H1 (cell line): ENCODE measurements around the gene SMARCA4. TPM values are rescaled to one million over a fixed set of nuclear protein-coding genes. Genes with fewer than 3 reads are reported as not detected.
"Not testable (repeated sequence)": the region's sequence is repeated elsewhere in the genome, so short reads cannot be mapped to it uniquely, and the experiment has no call there.

ENCODE experiments used
- CTCF ChIA-PET: fragments of 300-600 bp; sonication (Branson Sonifier 250); formaldehyde crosslinking; loops from one replicate; lab custom pipeline; 2021; ENCODE audit not compliant: partially characterized antibody; lab: Charles Lee
- POLR2A ChIA-PET: fragments of 300-600 bp; sonication (Branson Sonifier 250); formaldehyde crosslinking; loops from one replicate; lab custom pipeline; 2021; ENCODE audit warnings: inconsistent platforms; ENCODE audit not compliant: partially characterized antibody; lab: Charles Lee
- DNase-seq, 2 experiments: peaks; one replicate each; pipeline versions ENCODE4 v3.0.0 to v3.0.0-alpha.2; 2010 to 2022; ENCODE audit warnings: low spot score in 2 of 2, low read depth in 1 of 2, mixed read lengths in 1 of 2
- FAIRE-seq: peaks from 2 replicates; lab custom pipeline; 2011; peaks lifted over from hg19 to GRCh38; lab: Jason Lieb, UNC
- H2AFZ ChIP-seq: 2 replicates; pipeline ENCODE4 v1.8.1; 2012; ENCODE audit warnings: low read length, inconsistent platforms
- H2AK5ac ChIP-seq: 2 replicates; pipeline ENCODE4 v1.6.1; 2013; ENCODE audit warnings: low read depth, low read length
- H2BK120ac ChIP-seq: replicated peaks from 2 replicates; pipeline ENCODE3; 2013; ENCODE audit warnings: low read depth, low read length, inconsistent platforms
- H2BK12ac ChIP-seq: 2 replicates; pipeline ENCODE4 v1.6.1; 2013; ENCODE audit warnings: low read depth, low read length
- H2BK15ac ChIP-seq: 2 replicates; pipeline ENCODE4 v1.6.1; 2013; ENCODE audit warnings: low read length
- H2BK20ac ChIP-seq: 2 replicates; pipeline ENCODE4 v1.6.1; 2013; ENCODE audit warnings: low read length
- H2BK5ac ChIP-seq: 2 replicates; pipeline ENCODE4 v1.6.1; 2013; ENCODE audit warnings: low read depth, low read length
- H3K14ac ChIP-seq: 2 replicates; pipeline ENCODE4 v1.6.1; 2013; ENCODE audit warnings: inconsistent platforms; ENCODE audit not compliant: insufficient read length
- H3K18ac ChIP-seq: 2 replicates; pipeline ENCODE4 v1.6.1; 2013; ENCODE audit warnings: low read length; ENCODE audit errors: extremely low read depth
- H3K23ac ChIP-seq: 2 replicates; pipeline ENCODE4 v1.6.1; 2013; ENCODE audit warnings: inconsistent platforms; ENCODE audit not compliant: insufficient read length
- H3K23me2 ChIP-seq: 2 replicates; pipeline ENCODE4 v1.6.1; 2013; ENCODE audit warnings: low read depth, low read length
- H3K27ac ChIP-seq: 2 replicates; pipeline ENCODE4 v1.6.1; 2011; ENCODE audit warnings: low read depth, low read length, inconsistent platforms
- H3K27me3 ChIP-seq, 4 experiments: replicated peaks in 1 of 4; 1 replicate in 1 of 4; 2 replicates in 3 of 4; pipeline versions ENCODE4 v1.6.1 to v1.8.1; 2011 to 2013; ENCODE audit warnings: low read length in 3 of 4, mild to moderate bottlenecking in 3 of 4, inconsistent platforms in 2 of 4, mixed read lengths in 2 of 4, moderate library complexity in 1 of 4; ENCODE audit not compliant: control insufficient read depth in 3 of 4, insufficient read depth in 3 of 4; ENCODE audit errors: extremely low read depth in 1 of 4
- H3K36me3 ChIP-seq, 4 experiments: 2 replicates each; pipeline versions ENCODE4 v1.6.1 to v1.8.1; 2011 to 2013; ENCODE audit warnings: mild to moderate bottlenecking in 4 of 4, low read length in 3 of 4, moderate library complexity in 2 of 4, control low read depth in 1 of 4, inconsistent platforms in 1 of 4; ENCODE audit not compliant: insufficient read depth in 4 of 4, control insufficient read depth in 2 of 4
- H3K4ac ChIP-seq: replicated peaks from 2 replicates; pipeline ENCODE3; 2013; ENCODE audit warnings: low read length, low read depth, mixed read lengths, inconsistent platforms; ENCODE audit not compliant: insufficient read length
- H3K4me1 ChIP-seq, 4 experiments: replicated peaks in 1 of 4; 1 replicate in 1 of 4; 2 replicates in 3 of 4; pipeline versions ENCODE4 v1.6.1 to v1.8.1; 2011 to 2013; ENCODE audit warnings: low read length in 3 of 4, inconsistent platforms in 2 of 4, mixed read lengths in 1 of 4; ENCODE audit not compliant: insufficient read depth in 4 of 4, control insufficient read depth in 3 of 4
- H3K4me2 ChIP-seq, 2 experiments: 2 replicates each; pipeline versions ENCODE4 v1.6.1 to v1.8.1; 2011 to 2013; ENCODE audit warnings: low read depth in 2 of 2, low read length in 2 of 2, control low read depth in 1 of 2, inconsistent platforms in 1 of 2, mild to moderate bottlenecking in 1 of 2; ENCODE audit not compliant: insufficient read depth in 1 of 2
- H3K4me3 ChIP-seq, 4 experiments: fragments of 200-600, 300-600 bp in 1 of 4; sonication (generic), shearing (Covaris generic), sonication (Bioruptor Twin) in 1 of 4; 2 replicates each; pipeline versions ENCODE4 v1.5.1 to v1.8.1; 2011 to 2016; ENCODE audit warnings: low read length in 4 of 4, low read depth in 3 of 4, control low read depth in 2 of 4, inconsistent platforms in 2 of 4, mild to moderate bottlenecking in 2 of 4, mixed read lengths in 1 of 4, moderate library complexity in 1 of 4; ENCODE audit not compliant: insufficient read depth in 2 of 4; ENCODE audit errors: extremely low read depth in 1 of 4
- H3K56ac ChIP-seq: replicated peaks from 2 replicates; pipeline ENCODE3; 2013; ENCODE audit warnings: low read depth, mild to moderate bottlenecking, mixed read lengths, low read length, inconsistent platforms; ENCODE audit not compliant: insufficient read length
- H3K79me1 ChIP-seq: 2 replicates; pipeline ENCODE4 v1.6.1; 2013; ENCODE audit warnings: low read depth, low read length, control low read depth
- H3K79me2 ChIP-seq, 2 experiments: 2 replicates each; pipeline versions ENCODE4 v1.6.1 to v1.8.1; 2012 to 2013; ENCODE audit warnings: low read length in 2 of 2, mild to moderate bottlenecking in 2 of 2, inconsistent platforms in 1 of 2; ENCODE audit not compliant: insufficient read depth in 2 of 2, control insufficient read depth in 1 of 2
- H3K9ac ChIP-seq, 4 experiments: replicated peaks in 1 of 4; 1 replicate in 1 of 4; 2 replicates in 3 of 4; pipeline versions ENCODE4 v1.6.1 to v1.8.1; 2011 to 2013; ENCODE audit warnings: low read depth in 3 of 4, low read length in 3 of 4, control low read depth in 2 of 4, mild to moderate bottlenecking in 2 of 4, moderate library complexity in 2 of 4, inconsistent platforms in 1 of 4; ENCODE audit errors: extremely low read depth in 1 of 4
- H3K9me3 ChIP-seq, 2 experiments: 2 replicates each; pipeline versions ENCODE4 v1.6.1 to v1.8.1; 2012 to 2013; ENCODE audit warnings: mild to moderate bottlenecking in 2 of 2, moderate library complexity in 2 of 2, control low read depth in 1 of 2, inconsistent platforms in 1 of 2, low read depth in 1 of 2, low read length in 1 of 2, mixed read lengths in 1 of 2; ENCODE audit not compliant: insufficient read depth in 2 of 2
- H4K20me1 ChIP-seq, 2 experiments: replicated peaks in 1 of 2; 2 replicates each; pipeline versions ENCODE3 to v1.8.1; 2011 to 2013; ENCODE audit warnings: inconsistent platforms in 2 of 2, low read length in 2 of 2, mild to moderate bottlenecking in 1 of 2; ENCODE audit not compliant: insufficient read depth in 2 of 2, control insufficient read depth in 1 of 2
- H4K5ac ChIP-seq: 2 replicates; pipeline ENCODE4 v1.6.1; 2013; ENCODE audit warnings: low read length, low read depth, mixed read lengths, inconsistent platforms; ENCODE audit not compliant: insufficient read length
- H4K8ac ChIP-seq: 2 replicates; pipeline ENCODE4 v1.8.0; 2013; ENCODE audit warnings: mild to moderate bottlenecking, moderate library complexity, low read length, inconsistent platforms; ENCODE audit not compliant: insufficient read depth; ENCODE audit errors: extremely low read depth
- H4K91ac ChIP-seq: replicated peaks from 2 replicates; pipeline ENCODE3; 2013; ENCODE audit warnings: low read length, mixed read lengths, inconsistent platforms; ENCODE audit not compliant: insufficient read length
- BACH1 ChIP-seq: IDR thresholded peaks from 2 replicates; pipeline ENCODE4 v1.6.1; 2012; ENCODE audit warnings: low read length, improper control_type of control experiment
- CREB1 ChIP-seq: IDR thresholded peaks from 2 replicates; pipeline ENCODE4 v1.6.1; 2012; ENCODE audit warnings: inconsistent platforms
- E2F6 ChIP-seq: IDR thresholded peaks from 2 replicates; pipeline ENCODE4 v1.6.1; 2012; ENCODE audit warnings: inconsistent platforms
- HDAC2 ChIP-seq, 2 experiments: fragments of 300-600 bp in 1 of 2; sonication (generic) in 1 of 2; IDR thresholded peaks; 2 replicates each; pipeline ENCODE4 v1.6.1; 2011 to 2012; ENCODE audit warnings: low read depth in 2 of 2, low read length in 2 of 2, mild to moderate bottlenecking in 2 of 2, moderate library complexity in 2 of 2, borderline replicate concordance in 1 of 2, inconsistent platforms in 1 of 2
- RBBP5 ChIP-seq: IDR thresholded peaks from 2 replicates; pipeline ENCODE4 v1.7.1; 2012; ENCODE audit warnings: low read depth, mild to moderate bottlenecking, inconsistent platforms, low read length, moderate library complexity, borderline replicate concordance
- SIN3A ChIP-seq, 2 experiments: IDR thresholded peaks in 1 of 2; conservative IDR thresholded peaks in 1 of 2; 2 replicates each; pipeline ENCODE4 v1.6.1; 2011 to 2012; ENCODE audit warnings: low read length in 2 of 2, improper control_type of control experiment in 1 of 2, low read depth in 1 of 2, mild to moderate bottlenecking in 1 of 2
- SUZ12 ChIP-seq: fragments of 200-600 bp; sonication (generic); IDR thresholded peaks from 2 replicates; pipeline ENCODE4 v1.6.1; 2012; ENCODE audit warnings: mild to moderate bottlenecking, inconsistent platforms, low read length, moderate library complexity, mixed read lengths
- TAF1 ChIP-seq: IDR thresholded peaks from 2 replicates; pipeline ENCODE4 v1.6.1; 2011; ENCODE audit warnings: mild to moderate bottlenecking, low read depth, low read length
- TBP ChIP-seq: IDR thresholded peaks from 2 replicates; pipeline ENCODE4 v1.6.1; 2011; ENCODE audit warnings: low read depth, low read length, improper control_type of control experiment
- WGBS, 2 experiments: shearing (Covaris generic) in 1 of 2; methylation state at CpG; one replicate each; pipeline versions ENCODE4 v1.1.6 to v1.1.7; 2013 to 2015; ENCODE audit warnings: low lambda C conversion rate in 2 of 2, mixed read lengths in 2 of 2, inconsistent platforms in 1 of 2, low coverage in 1 of 2, missing lambda C conversion rate in 1 of 2; ENCODE audit not compliant: insufficient replicate concordance in 2 of 2, insufficient coverage in 1 of 2, insufficient read length in 1 of 2; ENCODE audit errors: extremely low coverage in 1 of 2, missing lambda C conversion rate in 1 of 2; 5-methylcytosine and 5-hydroxymethylcytosine counted together
- polyA plus RNA-seq, 7 experiments: library from polyadenylated mRNA; depleted of rRNA in 3 of 7; stranded (reverse) in 5 of 7; unstranded in 2 of 7; fragments of >200 nt in 5 of 7; fragments of 200-250 nt in 2 of 7; gene quantifications; 1 replicate in 5 of 7; 2 replicates in 1 of 7; 4 replicates in 1 of 7; pipeline versions ENCODE4 v1.2.1 to v1.2.3, GENCODE V29; 2011 to 2013; ENCODE audit warnings: missing spikeins in 2 of 7, mixed read lengths in 2 of 7
- total RNA-seq: library from RNA; stranded (reverse); fragmentation: NEBNext Ultra II Directional; extraction: Animal tissue kit (Norgen Biotek cat#: 25700); gene quantifications from 2 replicates; pipeline ENCODE4 v1.2.1, GENCODE V29; 2021

The SMARCA4 gene
- total and polyA plus RNA-seq, 2 of the 8 experiments (the other 6 are each of a cell fraction or from before 2014, with no cell fraction given): 86.4 to 263 TPM

- TF ChIP-seq HDAC2 (IDR thresholded peaks at IDR 0.05; ENCODE audit: borderline replicate concordance in 1 of 2, low read depth in 2 of 2, low read length in 2 of 2): no peak
- TF ChIP-seq TBP: peak; percentile 36; the same call in 1 of the 2 replicates
- TF ChIP-seq CREB1: peak; percentile 8; the same call in 1 of the 2 replicates
- peak in 1 of 2 experiments; percentile 41; a peak in 1 of 4 replicates for TF ChIP-seq SIN3A (conservative IDR thresholded peaks at IDR 0.05 in 1 of 2, IDR thresholded peaks at IDR 0.05 in 1 of 2; ENCODE audit: low read depth in 1 of 2, low read length in 2 of 2)
- 0 out of 2 replicates have a peak, but pooled peaks have one; percentile 17 for TF ChIP-seq BACH1
- peak; percentile 57; the same call in 1 of the 2 replicates for TF ChIP-seq TAF1
- TF ChIP-seq RBBP5: no peak
- no peak for TF ChIP-seq SUZ12
- no peak for TF ChIP-seq E2F6
- TF ChIP-seq, all 59 proteins: peak for 11
These were observed 24.2 kb upstream of the SMARCA4 start (continued) for GRCh38 chr19:10936661-10937084.

GRCh38 chr19:10941649-10942048, 19.2 kb upstream of the SMARCA4 start:
- not testable (repeated sequence) for H3K79me2 ChIP-seq, H3K56ac ChIP-seq, H3K9ac ChIP-seq, H3K4ac ChIP-seq, H3K23me2 ChIP-seq, H2AFZ ChIP-seq, H4K91ac ChIP-seq, H3K79me1 ChIP-seq, H3K4me2 ChIP-seq, H3K36me3 ChIP-seq, H3K9me3 ChIP-seq, H3K27ac ChIP-seq, H3K4me3 ChIP-seq, H3K27me3 ChIP-seq, H4K20me1 ChIP-seq, H3K23ac ChIP-seq, FAIRE-seq, H3K4me1 ChIP-seq, H2BK20ac ChIP-seq, H2BK12ac ChIP-seq, H2BK120ac ChIP-seq, H2AK5ac ChIP-seq, H2BK5ac ChIP-seq, H4K8ac ChIP-seq, DNase-seq, H2BK15ac ChIP-seq, H4K5ac ChIP-seq, H3K14ac ChIP-seq, H3K18ac ChIP-seq
- ChIA-PET POLR2A (interaction anchor here (0.6 to 4.1 kb wide), 8 partner anchors 12 to 1929 kb away, joined by 3 to 24 read pairs (median 4); partner anchors contain the start of genes LDLR, SMARCA4 and TMED1), CTCF (interaction anchor here (0.6 to 9.7 kb wide), 39 partner anchors 8 to 758 kb away, joined by 3 to 110 read pairs (median 5); partner anchors contain the start of genes SMARCA4, SPC24, TIMM29 and YIPF2)
- WGBS, 2 experiments: 93% methylated on average over 8 of the region's 14 CpGs; no CpG with 5 or more reads in 1 of the 2 experiments
